ENCODE measurements around the gene LRP1B.

LRP1B gene

GRCh38 chr2:140998577-140998976 lies 1132.2 kb downstream of the LRP1B start:
- Histone ChIP-seq H3K4me1 (ENCODE audit: control insufficient read depth, low read length) (no peaks in the 10 kb centered on the region), H3K9me2 (replicated peaks; ENCODE audit: control insufficient read depth, low read length) (no peaks in the 10 kb centered on the region), H3K27ac (ENCODE audit: low read depth, low read length) (no peak overlapping the region), H3K79me2 (ENCODE audit: control insufficient read depth, low read length) (no peaks in the 10 kb centered on the region), H3F3A (ENCODE audit: control insufficient read depth, insufficient read depth) (no peaks in the 10 kb centered on the region), H3K36me3 (ENCODE audit: control insufficient read depth, low read length) (no peaks in the 10 kb centered on the region), H3K4me3 (ENCODE audit: low read length) (no peak overlapping the region), H3K9me3 (ENCODE audit: control insufficient read depth, insufficient read depth, low read length) (no peaks in the 10 kb centered on the region), H3K27me3 (ENCODE audit: control insufficient read depth, low read length) (no peaks in the 10 kb centered on the region), H4K20me1 (ENCODE audit: control insufficient read depth, insufficient read depth, low read depth, low read length) (no peaks in the 10 kb centered on the region), H3K4me2 (ENCODE audit: low read length) (no peak overlapping the region)
- TF ChIP-seq EZH2phosphoT487 (IDR thresholded peaks at IDR 0.05; ENCODE audit: borderline replicate concordance, low read length) (no peak), CTCF (IDR thresholded peaks at IDR 0.05; ENCODE audit: low read depth, low read length, poor library complexity, severe bottlenecking) (no peak)

GRCh38 chr2:140998017-140998416 lies 1132.8 kb downstream of the LRP1B start:
- Histone ChIP-seq H3K9me3 (ENCODE audit: control insufficient read depth, insufficient read depth, low read length) (no peaks in the 10 kb centered on the region), H4K20me1 (ENCODE audit: control insufficient read depth, insufficient read depth, low read depth, low read length) (no peaks in the 10 kb centered on the region), H3K4me3 (ENCODE audit: low read length) (no peak overlapping the region), H3K9me2 (replicated peaks; ENCODE audit: control insufficient read depth, low read length) (no peaks in the 10 kb centered on the region), H3K27me3 (ENCODE audit: control insufficient read depth, low read length) (no peaks in the 10 kb centered on the region), H3K36me3 (ENCODE audit: control insufficient read depth, low read length) (no peaks in the 10 kb centered on the region), H3K27ac (ENCODE audit: low read depth, low read length) (no peak overlapping the region), H3K4me2 (ENCODE audit: low read length) (no peak overlapping the region), H3K4me1 (ENCODE audit: control insufficient read depth, low read length) (no peaks in the 10 kb centered on the region), H3F3A (ENCODE audit: control insufficient read depth, insufficient read depth) (no peaks in the 10 kb centered on the region), H3K79me2 (ENCODE audit: control insufficient read depth, low read length) (no peaks in the 10 kb centered on the region)
- no peak for TF ChIP-seq CTCF (IDR thresholded peaks at IDR 0.05; ENCODE audit: low read depth, low read length, poor library complexity, severe bottlenecking)
- no peak for TF ChIP-seq EZH2phosphoT487 (IDR thresholded peaks at IDR 0.05; ENCODE audit: borderline replicate concordance, low read length)

GRCh38 chr2:140994856-140995255 lies 1136.0 kb downstream of the LRP1B start:
- TF ChIP-seq CTCF (IDR thresholded peaks at IDR 0.05; ENCODE audit: low read depth, low read length, poor library complexity, severe bottlenecking): no peak
- no peak for TF ChIP-seq EZH2phosphoT487 (IDR thresholded peaks at IDR 0.05; ENCODE audit: borderline replicate concordance, low read length)
- no peak overlapping the region for H3K4me3 ChIP-seq (ENCODE audit: low read length)
- no peaks in the 10 kb centered on the region for H3K27me3 ChIP-seq (ENCODE audit: control insufficient read depth, low read length)
- no peaks in the 10 kb centered on the region for H3K9me3 ChIP-seq (ENCODE audit: control insufficient read depth, insufficient read depth, low read length)
- H3K27ac ChIP-seq (ENCODE audit: low read depth, low read length): no peak overlapping the region
- H3K9me2 ChIP-seq (replicated peaks; ENCODE audit: control insufficient read depth, low read length): no peaks in the 10 kb centered on the region
- no peaks in the 10 kb centered on the region for H3K36me3 ChIP-seq (ENCODE audit: control insufficient read depth, low read length)
- no peaks in the 10 kb centered on the region for H4K20me1 ChIP-seq (ENCODE audit: control insufficient read depth, insufficient read depth, low read depth, low read length)
- H3K4me1 ChIP-seq (ENCODE audit: control insufficient read depth, low read length): no peaks in the 10 kb centered on the region
- H3K79me2 ChIP-seq (ENCODE audit: control insufficient read depth, low read length): no peaks in the 10 kb centered on the region
- no peak overlapping the region for H3K4me2 ChIP-seq (ENCODE audit: low read length)
- no peaks in the 10 kb centered on the region for H3F3A ChIP-seq (ENCODE audit: control insufficient read depth, insufficient read depth)

- Histone ChIP-seq H3F3A (ENCODE audit: control insufficient read depth, insufficient read depth) (no peaks in the 10 kb centered on the region), H3K4me1 (ENCODE audit: control insufficient read depth, low read length) (no peaks in the 10 kb centered on the region), H3K27me3 (ENCODE audit: control insufficient read depth, low read length) (no peaks in the 10 kb centered on the region), H3K9me2 (replicated peaks; ENCODE audit: control insufficient read depth, low read length) (no peaks in the 10 kb centered on the region), H3K4me3 (ENCODE audit: low read length) (no peak overlapping the region), H3K4me2 (ENCODE audit: low read length) (no peak overlapping the region), H3K79me2 (ENCODE audit: control insufficient read depth, low read length) (no peaks in the 10 kb centered on the region), H3K36me3 (ENCODE audit: control insufficient read depth, low read length) (no peaks in the 10 kb centered on the region), H4K20me1 (ENCODE audit: control insufficient read depth, insufficient read depth, low read depth, low read length) (no peaks in the 10 kb centered on the region), H3K9me3 (ENCODE audit: control insufficient read depth, insufficient read depth, low read length) (no peaks in the 10 kb centered on the region), H3K27ac (ENCODE audit: low read depth, low read length) (no peak overlapping the region)
- no peak for TF ChIP-seq EZH2phosphoT487 (IDR thresholded peaks at IDR 0.05; ENCODE audit: borderline replicate concordance, low read length)
- no peak for TF ChIP-seq CTCF (IDR thresholded peaks at IDR 0.05; ENCODE audit: low read depth, low read length, poor library complexity, severe bottlenecking)
Measured at GRCh38 chr2:140990416-140990815, 1140.4 kb downstream of the LRP1B start.
